HEK293 (cell line): ENCODE measurements around the gene HLA-DMB.

Experiments
- BCL11B ChIP-seq: fragments of 450-650 bp; formaldehyde crosslinking; IDR thresholded peaks from 2 replicates; pipeline ENCODE4 v1.5.1; 2016; ENCODE audit warnings: low read depth, missing biosample characterization, missing genetic modification characterization
- HIC1 ChIP-seq: fragments of 450-650 bp; formaldehyde crosslinking; IDR thresholded peaks from 2 replicates; pipeline ENCODE4 v1.5.1; 2016; ENCODE audit warnings: missing biosample characterization, missing genetic modification characterization
- INSM2 ChIP-seq: fragments of 450-650 bp; formaldehyde crosslinking; IDR thresholded peaks from 2 replicates; pipeline ENCODE4 v1.5.1; 2016; ENCODE audit warnings: missing biosample characterization, missing genetic modification characterization
- OSR2 ChIP-seq: fragments of 450-650 bp; formaldehyde crosslinking; IDR thresholded peaks from 2 replicates; pipeline ENCODE4 v1.5.1; 2016; ENCODE audit warnings: missing biosample characterization, missing genetic modification characterization
- OVOL3 ChIP-seq: fragments of 450-650 bp; formaldehyde crosslinking; IDR thresholded peaks from 2 replicates; pipeline ENCODE4 v1.5.1; 2016; ENCODE audit warnings: missing biosample characterization, missing genetic modification characterization
- SALL2 ChIP-seq: fragments of 450-650 bp; formaldehyde crosslinking; IDR thresholded peaks from 2 replicates; pipeline ENCODE4 v1.5.0; 2017; ENCODE audit warnings: missing biosample characterization, mild to moderate bottlenecking, missing genetic modification characterization, borderline replicate concordance
- SETDB1 ChIP-seq: IDR thresholded peaks from one replicate; pipeline ENCODE4 v1.6.1; 2017; ENCODE audit warnings: mild to moderate bottlenecking, low read length, moderate library complexity, mixed read lengths; ENCODE audit not compliant: insufficient read length
- SP3 ChIP-seq: fragments of 450-650 bp; formaldehyde crosslinking; IDR thresholded peaks from 2 replicates; pipeline ENCODE4 v1.5.1; 2016; ENCODE audit warnings: missing biosample characterization, missing genetic modification characterization
- ZBTB48 ChIP-seq: fragments of 450-650 bp; formaldehyde crosslinking; IDR thresholded peaks from 2 replicates; pipeline ENCODE4 v1.5.1; 2016; ENCODE audit warnings: missing biosample characterization, missing genetic modification characterization
- ZBTB7A ChIP-seq: fragments of 450-650 bp; formaldehyde crosslinking; IDR thresholded peaks from 2 replicates; pipeline ENCODE4 v1.5.1; 2016; ENCODE audit warnings: low read depth, missing biosample characterization, missing genetic modification characterization
- ZNF133 ChIP-seq: fragments of 450-650 bp; formaldehyde crosslinking; IDR thresholded peaks from 2 replicates; pipeline ENCODE4 v1.5.1; 2016; ENCODE audit warnings: missing biosample characterization, missing genetic modification characterization
- ZNF2 ChIP-seq: fragments of 450-650 bp; formaldehyde crosslinking; IDR thresholded peaks from 2 replicates; pipeline ENCODE4 v1.5.1; 2016; ENCODE audit warnings: missing biosample characterization, missing genetic modification characterization
- ZNF23 ChIP-seq: fragments of 450-650 bp; formaldehyde crosslinking; IDR thresholded peaks from 2 replicates; pipeline ENCODE4 v1.5.1; 2016; ENCODE audit warnings: missing biosample characterization, missing genetic modification characterization, borderline replicate concordance
- ZNF404 ChIP-seq: fragments of 450-650 bp; formaldehyde crosslinking; IDR thresholded peaks from 2 replicates; pipeline ENCODE4 v1.5.1; 2017; ENCODE audit warnings: missing biosample characterization, missing genetic modification characterization
- ZNF488 ChIP-seq: fragments of 450-650 bp; formaldehyde crosslinking; IDR thresholded peaks from 2 replicates; pipeline ENCODE4 v1.5.1; 2016; ENCODE audit warnings: missing biosample characterization, missing genetic modification characterization
- ZNF548 ChIP-seq: fragments of 450-650 bp; formaldehyde crosslinking; IDR thresholded peaks from 2 replicates; pipeline ENCODE4 v1.5.1; 2016; ENCODE audit warnings: missing biosample characterization, missing genetic modification characterization
- ZNF560 ChIP-seq: fragments of 450-650 bp; formaldehyde crosslinking; IDR thresholded peaks from 2 replicates; pipeline ENCODE4 v1.5.1; 2017; ENCODE audit warnings: missing biosample characterization, missing genetic modification characterization, borderline replicate concordance
- ZNF621 ChIP-seq: fragments of 450-650 bp; formaldehyde crosslinking; IDR thresholded peaks from 2 replicates; pipeline ENCODE4 v1.5.1; 2017; ENCODE audit warnings: missing biosample characterization, missing genetic modification characterization
- ZNF626 ChIP-seq: fragments of 450-650 bp; sonication (Bioruptor Pico); formaldehyde crosslinking; IDR thresholded peaks from 2 replicates; pipeline ENCODE4 v1.5.1; 2018; ENCODE audit warnings: missing biosample characterization, missing genetic modification characterization, inconsistent platforms
- ZNF660 ChIP-seq: fragments of 450-650 bp; IDR thresholded peaks from 2 replicates; pipeline ENCODE4 v1.5.1; 2018; ENCODE audit warnings: missing biosample characterization, mild to moderate bottlenecking, missing genetic modification characterization
- ZNF707 ChIP-seq: fragments of 450-650 bp; formaldehyde crosslinking; IDR thresholded peaks from 2 replicates; pipeline ENCODE4 v1.5.1; 2016; ENCODE audit warnings: missing biosample characterization, missing genetic modification characterization
- ZNF768 ChIP-seq: fragments of 450-650 bp; formaldehyde crosslinking; IDR thresholded peaks from 2 replicates; pipeline ENCODE4 v1.5.1; 2018; ENCODE audit warnings: missing biosample characterization, mild to moderate bottlenecking, missing genetic modification characterization
- ZNF785 ChIP-seq: fragments of 450-650 bp; formaldehyde crosslinking; IDR thresholded peaks from 2 replicates; pipeline ENCODE4 v1.5.1; 2016; ENCODE audit warnings: missing biosample characterization, missing genetic modification characterization
- ZSCAN18 ChIP-seq: fragments of 450-650 bp; formaldehyde crosslinking; IDR thresholded peaks from 2 replicates; pipeline ENCODE4 v1.5.1; 2016; ENCODE audit warnings: missing biosample characterization, missing genetic modification characterization
- ZSCAN30 ChIP-seq: fragments of 450-650 bp; IDR thresholded peaks from 2 replicates; pipeline ENCODE4 v1.5.1; 2018; ENCODE audit warnings: missing biosample characterization, mild to moderate bottlenecking, missing genetic modification characterization, moderate library complexity
- TF ChIP-seq, protein P1 (sequence below): fragments of 450-650 bp; formaldehyde crosslinking; IDR thresholded peaks from 2 replicates; pipeline ENCODE4 v1.5.1; 2016; ENCODE audit warnings: missing biosample characterization, missing genetic modification characterization
- TF ChIP-seq, protein P2 (sequence below): fragments of 450-650 bp; formaldehyde crosslinking; IDR thresholded peaks from 2 replicates; pipeline ENCODE4 v1.5.1; 2016; ENCODE audit warnings: missing biosample characterization, missing genetic modification characterization, low read depth
- TF ChIP-seq, protein P3 (sequence below): fragments of 450-650 bp; formaldehyde crosslinking; IDR thresholded peaks from 2 replicates; pipeline ENCODE4 v1.5.0; 2017; ENCODE audit warnings: missing biosample characterization, missing genetic modification characterization, borderline replicate concordance

HLA-DMB gene

GRCh38 chr6:32968093-32968866 is 27.5 kb upstream of the HLA-DMB start, which contains the start of gene BRD2 (continued):
- no peak for TF ChIP-seq ZSCAN18 (tag by site-specific recombination)
- TF ChIP-seq ZNF707 (tag by site-specific recombination): no peak
- TF ChIP-seq OSR2 (tag by site-specific recombination): peak; percentile 46; the same call in 1 of the 2 replicates
- TF ChIP-seq OVOL3 (tag by site-specific recombination): peak; percentile 55; the same call in 1 of the 2 replicates
- no peak for TF ChIP-seq SETDB1
- TF ChIP-seq ZNF560 (tag by site-specific recombination): no peak
- no peak for TF ChIP-seq ZNF133
- peak; percentile 78 for TF ChIP-seq ZNF2 (tag by site-specific recombination)
- peak; percentile 84 for TF ChIP-seq ZNF660 (tag by site-specific recombination)
- no peak for TF ChIP-seq ZNF626 (tag by site-specific recombination)
- peak; percentile 44 for TF ChIP-seq ZBTB48 (tag by site-specific recombination)
- peak; percentile 65 for TF ChIP-seq SP3
- peak; percentile 86; the same call in 1 of the 2 replicates for TF ChIP-seq HIC1
- TF ChIP-seq ZNF404: no peak
- no peak for TF ChIP-seq ZBTB7A
- no peak for TF ChIP-seq ZNF548 (tag by site-specific recombination)
- no peak for TF ChIP-seq ZNF488 (tag by site-specific recombination)
- TF ChIP-seq, protein P1, sequence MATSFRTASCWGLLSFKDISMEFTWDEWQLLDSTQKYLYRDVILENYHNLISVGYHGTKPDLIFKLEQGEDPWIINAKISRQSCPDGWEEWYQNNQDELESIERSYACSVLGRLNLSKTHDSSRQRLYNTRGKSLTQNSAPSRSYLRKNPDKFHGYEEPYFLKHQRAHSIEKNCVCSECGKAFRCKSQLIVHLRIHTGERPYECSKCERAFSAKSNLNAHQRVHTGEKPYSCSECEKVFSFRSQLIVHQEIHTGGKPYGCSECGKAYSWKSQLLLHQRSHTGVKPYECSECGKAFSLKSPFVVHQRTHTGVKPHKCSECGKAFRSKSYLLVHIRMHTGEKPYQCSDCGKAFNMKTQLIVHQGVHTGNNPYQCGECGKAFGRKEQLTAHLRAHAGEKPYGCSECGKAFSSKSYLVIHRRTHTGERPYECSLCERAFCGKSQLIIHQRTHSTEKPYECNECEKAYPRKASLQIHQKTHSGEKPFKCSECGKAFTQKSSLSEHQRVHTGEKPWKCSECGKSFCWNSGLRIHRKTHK (tag by site-specific recombination): no peak
- no peak for TF ChIP-seq ZNF23 (tag by site-specific recombination)
- TF ChIP-seq, protein P2, sequence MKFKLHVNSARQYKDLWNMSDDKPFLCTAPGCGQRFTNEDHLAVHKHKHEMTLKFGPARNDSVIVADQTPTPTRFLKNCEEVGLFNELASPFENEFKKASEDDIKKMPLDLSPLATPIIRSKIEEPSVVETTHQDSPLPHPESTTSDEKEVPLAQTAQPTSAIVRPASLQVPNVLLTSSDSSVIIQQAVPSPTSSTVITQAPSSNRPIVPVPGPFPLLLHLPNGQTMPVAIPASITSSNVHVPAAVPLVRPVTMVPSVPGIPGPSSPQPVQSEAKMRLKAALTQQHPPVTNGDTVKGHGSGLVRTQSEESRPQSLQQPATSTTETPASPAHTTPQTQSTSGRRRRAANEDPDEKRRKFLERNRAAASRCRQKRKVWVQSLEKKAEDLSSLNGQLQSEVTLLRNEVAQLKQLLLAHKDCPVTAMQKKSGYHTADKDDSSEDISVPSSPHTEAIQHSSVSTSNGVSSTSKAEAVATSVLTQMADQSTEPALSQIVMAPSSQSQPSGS (tag by site-specific recombination): no peak
- peak; percentile 42; the same call in 1 of the 2 replicates for TF ChIP-seq INSM2 (tag by site-specific recombination)
- peak; percentile 89 for TF ChIP-seq ZSCAN30
- TF ChIP-seq ZNF621: no peak
- no peak for TF ChIP-seq SALL2 (tag by site-specific recombination)
- TF ChIP-seq, protein P3, sequence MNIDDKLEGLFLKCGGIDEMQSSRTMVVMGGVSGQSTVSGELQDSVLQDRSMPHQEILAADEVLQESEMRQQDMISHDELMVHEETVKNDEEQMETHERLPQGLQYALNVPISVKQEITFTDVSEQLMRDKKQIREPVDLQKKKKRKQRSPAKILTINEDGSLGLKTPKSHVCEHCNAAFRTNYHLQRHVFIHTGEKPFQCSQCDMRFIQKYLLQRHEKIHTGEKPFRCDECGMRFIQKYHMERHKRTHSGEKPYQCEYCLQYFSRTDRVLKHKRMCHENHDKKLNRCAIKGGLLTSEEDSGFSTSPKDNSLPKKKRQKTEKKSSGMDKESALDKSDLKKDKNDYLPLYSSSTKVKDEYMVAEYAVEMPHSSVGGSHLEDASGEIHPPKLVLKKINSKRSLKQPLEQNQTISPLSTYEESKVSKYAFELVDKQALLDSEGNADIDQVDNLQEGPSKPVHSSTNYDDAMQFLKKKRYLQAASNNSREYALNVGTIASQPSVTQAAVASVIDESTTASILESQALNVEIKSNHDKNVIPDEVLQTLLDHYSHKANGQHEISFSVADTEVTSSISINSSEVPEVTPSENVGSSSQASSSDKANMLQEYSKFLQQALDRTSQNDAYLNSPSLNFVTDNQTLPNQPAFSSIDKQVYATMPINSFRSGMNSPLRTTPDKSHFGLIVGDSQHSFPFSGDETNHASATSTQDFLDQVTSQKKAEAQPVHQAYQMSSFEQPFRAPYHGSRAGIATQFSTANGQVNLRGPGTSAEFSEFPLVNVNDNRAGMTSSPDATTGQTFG (tag by site-specific recombination): no peak
- TF ChIP-seq ZNF785: peak; percentile 69; the same call in 1 of the 2 replicates
- TF ChIP-seq BCL11B (tag by site-specific recombination): peak; percentile 70; the same call in 1 of the 2 replicates
- TF ChIP-seq ZNF768 (tag by site-specific recombination): peak; percentile 53; the same call in 1 of the 2 replicates
